OCI-LY1 (cell line): Measurements from ENCODE around the gene AKT3.

Experiments used
- H2AFZ ChIP-seq: fragments of 200-600 bp; sonication (generic), shearing (Covaris generic); 2 replicates; pipeline ENCODE4 v1.6.0; 2014; ENCODE audit warnings: antibody characterized with exemption, mild to moderate bottlenecking, low read length
- H3F3A ChIP-seq: fragments of 200-600 bp; sonication (generic), shearing (Covaris generic); 2 replicates; pipeline ENCODE4 v1.6.0; 2014; ENCODE audit warnings: mild to moderate bottlenecking, antibody characterized with exemption, low read length, moderate library complexity; ENCODE audit not compliant: insufficient read depth
- H3K27ac ChIP-seq: fragments of 200-600 bp; sonication (generic); 2 replicates; pipeline ENCODE4 v1.5.1; 2014; ENCODE audit warnings: low read length, mixed run types, mild to moderate bottlenecking, low read depth; ENCODE audit not compliant: poor library complexity, severe bottlenecking
- H3K27me3 ChIP-seq: fragments of 200-600 bp; sonication (generic); 2 replicates; pipeline ENCODE4 v1.6.0; 2014; ENCODE audit warnings: antibody characterized with exemption, mild to moderate bottlenecking, low read length, moderate library complexity; ENCODE audit not compliant: insufficient read depth
- H3K36me3 ChIP-seq: fragments of 200-600 bp; sonication (generic); 2 replicates; pipeline ENCODE4 v1.6.1; 2014; ENCODE audit warnings: mild to moderate bottlenecking, antibody characterized with exemption, low read length, moderate library complexity, mixed read lengths; ENCODE audit not compliant: insufficient read depth
- H3K4me1 ChIP-seq: fragments of 200-600 bp; sonication (generic); 2 replicates; pipeline ENCODE4 v1.5.1; 2014; ENCODE audit warnings: mild to moderate bottlenecking, low read length, moderate library complexity; ENCODE audit not compliant: insufficient read depth, severe bottlenecking
- H3K4me2 ChIP-seq: fragments of 200-600 bp; sonication (generic), shearing (Covaris generic); 2 replicates; pipeline ENCODE4 v1.6.1; 2014; ENCODE audit warnings: low read length
- H3K4me3 ChIP-seq: fragments of 200-600 bp; sonication (generic); 2 replicates; pipeline ENCODE4 v1.5.1; 2014; ENCODE audit warnings: low read length, low read depth, mild to moderate bottlenecking, mixed read lengths; ENCODE audit not compliant: poor library complexity, severe bottlenecking
- H3K79me2 ChIP-seq: fragments of 200-600 bp; shearing (Covaris generic); 2 replicates; pipeline ENCODE4 v1.6.1; 2016; ENCODE audit warnings: mixed run types, low read length, mixed read lengths; ENCODE audit not compliant: insufficient read depth
- H3K9ac ChIP-seq: fragments of 200-600 bp; sonication (generic), shearing (Covaris generic); 2 replicates; pipeline ENCODE4 v1.6.1; 2014; ENCODE audit warnings: mild to moderate bottlenecking, low read length, mixed read lengths
- H3K9me2 ChIP-seq: fragments of 200-600 bp; sonication (generic), shearing (Covaris generic); 2 replicates; pipeline ENCODE4 v1.6.1; 2014; ENCODE audit warnings: low read depth, mild to moderate bottlenecking, low read length, mixed read lengths
- H3K9me3 ChIP-seq: fragments of 200-600 bp; shearing (Covaris generic); 2 replicates; pipeline ENCODE4 v1.6.1; 2014; ENCODE audit warnings: low read length, mixed read lengths
- H4K20me1 ChIP-seq: fragments of 200-600 bp; sonication (generic), shearing (Covaris generic); 2 replicates; pipeline ENCODE4 v1.6.0; 2016; ENCODE audit warnings: mild to moderate bottlenecking, low read length; ENCODE audit not compliant: insufficient read depth
- CTCF ChIP-seq: fragments of 200-600 bp; sonication (generic), shearing (Covaris generic); IDR thresholded peaks from 2 replicates; pipeline ENCODE4 v1.5.1; 2017; ENCODE audit warnings: mild to moderate bottlenecking, antibody characterized with exemption, low read length, moderate library complexity, mixed read lengths
- EZH2 ChIP-seq: fragments of 200-600 bp; sonication (generic), shearing (Covaris generic); IDR thresholded peaks from 2 replicates; pipeline ENCODE4 v1.8.0; 2017; ENCODE audit warnings: borderline replicate concordance, mixed run types, mild to moderate bottlenecking, antibody characterized with exemption, low read length, moderate library complexity, mixed read lengths

AKT3 gene

GRCh38 chr1:243440406-243440805 lies 409.6 kb downstream of the AKT3 start:
- H3K4me1 ChIP-seq: peaks cover 9% of the 10 kb centered on the region
- H2AFZ ChIP-seq: no peak overlapping the region
- no peaks in the 10 kb centered on the region for H3K9me3 ChIP-seq
- no peak overlapping the region for H3K27ac ChIP-seq
- H3K4me3 ChIP-seq: no peak overlapping the region
- no peaks in the 10 kb centered on the region for H3F3A ChIP-seq
- no peaks in the 10 kb centered on the region for H3K36me3 ChIP-seq
- H3K4me2 ChIP-seq: no peak overlapping the region
- no peaks in the 10 kb centered on the region for H4K20me1 ChIP-seq
- no peaks in the 10 kb centered on the region for H3K79me2 ChIP-seq
- H3K27me3 ChIP-seq: no peaks in the 10 kb centered on the region
- TF ChIP-seq CTCF: no peak
- TF ChIP-seq EZH2: no peak
- H3K9ac ChIP-seq: no peak overlapping the region
- no peaks in the 10 kb centered on the region for H3K9me2 ChIP-seq

GRCh38 chr1:243438815-243439214 lies 411.2 kb downstream of the AKT3 start:
- Histone ChIP-seq H3K4me2 (no peak overlapping the region), H3K4me1 (peaks cover 8% of the 10 kb centered on the region), H3K36me3 (no peaks in the 10 kb centered on the region), H4K20me1 (no peaks in the 10 kb centered on the region), H3K27me3 (no peaks in the 10 kb centered on the region), H3K79me2 (no peaks in the 10 kb centered on the region), H3K27ac (no peak overlapping the region), H3F3A (no peaks in the 10 kb centered on the region), H2AFZ (no peak overlapping the region), H3K9me2 (no peaks in the 10 kb centered on the region), H3K4me3 (no peak overlapping the region), H3K9me3 (no peaks in the 10 kb centered on the region), H3K9ac (no peak overlapping the region)
- TF ChIP-seq EZH2: no peak
- no peak for TF ChIP-seq CTCF
